ENCODE measurements around the gene ASIC4. TPM values are rescaled to one million over a fixed set of nuclear protein-coding genes. Genes with fewer than 3 reads are reported as not detected.

The ASIC4 gene
- total and polyA plus RNA-seq, 2 experiments from 2014 or later: 0.13 to 3.6 TPM

GRCh38 chr2:219475697-219476651, 38.3 kb upstream of the ASIC4 start:
- Histone ChIP-seq H3F3A (replicated peaks; ENCODE audit: low read depth) (no peaks in the 10 kb centered on the region; the same call in 1 of the 2 replicates), H3K4me3 (peak overlapping the region; percentile 51), H3K9me2 (ENCODE audit: insufficient read depth) (no peaks in the 10 kb centered on the region), H3K79me2 (replicated peaks; ENCODE audit: insufficient read depth) (no peaks in the 10 kb centered on the region), H2AFZ (no peak overlapping the region), H3K27me3 (ENCODE audit: insufficient read depth) (no peaks in the 10 kb centered on the region), H3K4me1 (ENCODE audit: insufficient read depth) (peaks cover 11% of the 10 kb centered on the region; the same call in 1 of the 2 replicates), H3K4me2 (peak overlapping the region; percentile 78), H3K27ac (ENCODE audit: low read depth) (no peak overlapping the region), H4K20me1 (replicated peaks; ENCODE audit: insufficient read depth) (no peaks in the 10 kb centered on the region), H3K36me3 (ENCODE audit: insufficient read depth) (no peaks in the 10 kb centered on the region)
- Mint-ChIP-seq H3K4me1 (peaks cover 25% of the 10 kb centered on the region), H3K27me3 (ENCODE audit: insufficient read depth, low read depth, poor library complexity) (peaks cover 19% of the 10 kb centered on the region), H3K9me3 (no peaks in the 10 kb centered on the region; the same call in 2 of the 3 replicates), H3K4me3 (peak overlapping the region; percentile 73), H3K36me3 (ENCODE audit: low read depth) (peaks cover 3% of the 10 kb centered on the region; the same call in 1 of the 3 replicates), H3K27ac (peak overlapping the region; percentile 91)
- peak; percentile 90 for DNase-seq (ENCODE audit: low spot score)
- ATAC-seq: peak; percentile 64
- TF ChIP-seq ZNF114 (CRISPR knock-in tag; IDR thresholded peaks at IDR 0.05): no peak
- TF ChIP-seq CTCF (conservative IDR thresholded peaks at IDR 0.05; ENCODE audit: low read depth in 2 of 2): peak; percentile 93 to 94
- TF ChIP-seq STAT1 (IDR thresholded peaks at IDR 0.05; ENCODE audit: unreplicated experiment): no peak
- no peak for TF ChIP-seq ZNF331 (CRISPR knock-in tag; IDR thresholded peaks at IDR 0.05; ENCODE audit: low read depth)

GRCh38 chr2:219476652-219477151, 37.6 kb upstream of the ASIC4 start:
- peak overlapping the region; percentile 51 for H3K4me3 ChIP-seq
- H4K20me1 ChIP-seq (replicated peaks; ENCODE audit: insufficient read depth): no peaks in the 10 kb centered on the region
- peak overlapping the region; percentile 78 for H3K4me2 ChIP-seq
- Mint-ChIP-seq H3K4me1 (peaks cover 25% of the 10 kb centered on the region), H3K27ac (peak overlapping the region; percentile 91), H3K4me3 (peak overlapping the region; percentile 73), H3K27me3 (ENCODE audit: insufficient read depth, low read depth, poor library complexity) (peaks cover 17% of the 10 kb centered on the region), H3K9me3 (no peaks in the 10 kb centered on the region; the same call in 2 of the 3 replicates), H3K36me3 (ENCODE audit: low read depth) (peaks cover 7% of the 10 kb centered on the region; the same call in 1 of the 3 replicates)
- 0 out of 2 replicates have a peak overlapping the region, but pooled peaks have one; percentile 56 for H2AFZ ChIP-seq
- H3K79me2 ChIP-seq (replicated peaks; ENCODE audit: insufficient read depth): no peaks in the 10 kb centered on the region
- no peaks in the 10 kb centered on the region; the same call in 1 of the 2 replicates for H3F3A ChIP-seq (replicated peaks; ENCODE audit: low read depth)
- ATAC-seq: peak; percentile 93
- peak; percentile 96 for DNase-seq (ENCODE audit: low spot score)
- H3K9me2 ChIP-seq (ENCODE audit: insufficient read depth): no peaks in the 10 kb centered on the region
- no peak overlapping the region for H3K27ac ChIP-seq (ENCODE audit: low read depth)
- peaks cover 11% of the 10 kb centered on the region; the same call in 1 of the 2 replicates for H3K4me1 ChIP-seq (ENCODE audit: insufficient read depth)
- no peaks in the 10 kb centered on the region for H3K36me3 ChIP-seq (ENCODE audit: insufficient read depth)
- no peaks in the 10 kb centered on the region for H3K27me3 ChIP-seq (ENCODE audit: insufficient read depth)
- no peak for TF ChIP-seq EZH2phosphoT487 (IDR thresholded peaks at IDR 0.05; ENCODE audit: unreplicated experiment)
- no peak for TF ChIP-seq ZNF462 (CRISPR knock-in tag; IDR thresholded peaks at IDR 0.05)
- TF ChIP-seq JUNB (IDR thresholded peaks at IDR 0.05; ENCODE audit: unreplicated experiment): no peak
- no peak for TF ChIP-seq NANOG (IDR thresholded peaks at IDR 0.05; ENCODE audit: borderline replicate concordance)
